HCT116 (cell line): ENCODE measurements around the gene HCFC2. TPM values are rescaled to one million over a fixed set of nuclear protein-coding genes. Genes with fewer than 3 reads are reported as not detected.

Experiments
- ATAC-seq: fragments of 200-7000 bp; cut with Tn5 transposase; 2 replicates; pipeline ENCODE4 v1.9.1; 2020; ENCODE audit warnings: mild to moderate bottlenecking, moderate library complexity
- BruUV-seq: library from RNA; stranded (reverse); fragments of 400-500 nt; replicated peaks from 2 replicates; lab custom pipeline; 2021; lab: Mats Ljungman, UMichigan
- CTCF ChIA-PET: fragments of 300-600 bp; sonication (Branson Sonifier 250); formaldehyde crosslinking; loops from one replicate; lab custom pipeline; 2021; ENCODE audit warnings: antibody characterized with exemption; lab: Charles Lee
- POLR2A ChIA-PET: fragments of 300-600, 350-600 bp; sonication (Branson Sonifier 250); formaldehyde crosslinking; loops from one replicate; lab custom pipeline; 2021; ENCODE audit warnings: antibody characterized with exemption; lab: Charles Lee
- RAD21 ChIA-PET, 2 experiments: fragments of 300-600 bp; sonication (Branson Sonifier 250); formaldehyde crosslinking; loops; one replicate each; lab custom pipeline; 2023; ENCODE audit warnings: low total read pairs in 2 of 2; ENCODE audit not compliant: uncharacterized antibody in 2 of 2, unreplicated experiment in 2 of 2, low non-redundant PET in 1 of 2; lab: Charles Lee
- DNase-seq: peaks from one replicate; pipeline ENCODE4 v3.0.0-alpha.2; 2010; ENCODE audit warnings: low read depth, low spot score
- H2AFZ ChIP-seq: fragments of 200-600 bp; shearing (Covaris generic), sonication (generic); 2 replicates; pipeline ENCODE4 v1.6.1; 2017; ENCODE audit warnings: low read depth, mixed run types, mixed read lengths, antibody characterized with exemption, low read length; ENCODE audit not compliant: poor library complexity, severe bottlenecking
- H3K27ac ChIP-seq: 2 replicates; pipeline ENCODE4 v1.5.1; 2012; ENCODE audit warnings: low read depth, low read length
- H3K27me3 ChIP-seq: fragments of 200-600 bp; sonication (generic); 2 replicates; pipeline ENCODE4 v1.6.1; 2016; ENCODE audit warnings: mixed run types, low read length, mixed read lengths; ENCODE audit not compliant: insufficient read depth
- H3K36me3 ChIP-seq, 2 experiments: fragments of 200-500 bp in 1 of 2; fragments of 200-600 bp in 1 of 2; sonication (Bioruptor generic) in 1 of 2; sonication (generic) in 1 of 2; 2 replicates each; pipeline versions ENCODE4 v1.5.1 to v1.6.1; 2014 to 2016; ENCODE audit warnings: low read length in 2 of 2, inconsistent platforms in 1 of 2, mixed read lengths in 1 of 2, mixed run types in 1 of 2; ENCODE audit not compliant: insufficient read depth in 2 of 2, control insufficient read depth in 1 of 2
- H3K4me1 ChIP-seq, 2 experiments: fragments of 200-600 bp in 1 of 2; sonication (generic) in 1 of 2; 2 replicates each; pipeline versions ENCODE4 v1.5.1 to v1.6.1; 2012 to 2017; ENCODE audit warnings: low read length in 2 of 2, inconsistent platforms in 1 of 2, mild to moderate bottlenecking in 1 of 2, mixed read lengths in 1 of 2, mixed run types in 1 of 2, moderate library complexity in 1 of 2; ENCODE audit not compliant: insufficient read depth in 2 of 2, control insufficient read depth in 1 of 2
- H3K4me2 ChIP-seq: fragments of 200-600 bp; sonication (generic); 2 replicates; pipeline ENCODE4 v1.6.1; 2017; ENCODE audit warnings: mixed run types, low read length, mixed read lengths
- H3K4me3 ChIP-seq, 2 experiments: fragments of 200-600 bp in 1 of 2; sonication (generic) in 1 of 2; replicated peaks in 1 of 2; 2 replicates each; pipeline ENCODE4 v1.5.1; 2011 to 2016; ENCODE audit warnings: low read length in 2 of 2, control low read depth in 1 of 2, low read depth in 1 of 2, mild to moderate bottlenecking in 1 of 2, mixed read lengths in 1 of 2, mixed run types in 1 of 2
- H3K79me2 ChIP-seq: fragments of 200-600 bp; sonication (generic); 2 replicates; pipeline ENCODE4 v1.6.1; 2017; ENCODE audit warnings: mild to moderate bottlenecking, mixed run types, low read length, moderate library complexity, mixed read lengths; ENCODE audit not compliant: insufficient read depth
- H3K9ac ChIP-seq: fragments of 200-600 bp; sonication (generic); 2 replicates; pipeline ENCODE4 v1.6.1; 2016; ENCODE audit warnings: low read length, mixed read lengths
- H3K9me2 ChIP-seq: fragments of 200-600 bp; sonication (generic), shearing (Covaris generic); 2 replicates; pipeline ENCODE4 v1.6.1; 2017; ENCODE audit warnings: mixed run types, mild to moderate bottlenecking, moderate library complexity; ENCODE audit not compliant: insufficient read depth
- H3K9me3 ChIP-seq, 2 experiments: fragments of 200-500 bp in 1 of 2; fragments of 200-600 bp in 1 of 2; sonication (Bioruptor generic) in 1 of 2; sonication (generic) in 1 of 2; 2 replicates each; pipeline ENCODE4 v1.6.1; 2014 to 2017; ENCODE audit warnings: low read length in 2 of 2, mixed read lengths in 2 of 2, inconsistent platforms in 1 of 2, low read depth in 1 of 2, mild to moderate bottlenecking in 1 of 2, mixed run types in 1 of 2, moderate library complexity in 1 of 2; ENCODE audit not compliant: control insufficient read depth in 1 of 2, insufficient read depth in 1 of 2
- H4K20me1 ChIP-seq: fragments of 200-600 bp; sonication (generic), shearing (Covaris generic); 2 replicates; pipeline ENCODE4 v1.6.1; 2017; ENCODE audit warnings: mixed run types, mild to moderate bottlenecking, moderate library complexity; ENCODE audit not compliant: insufficient read depth
- ATF3 ChIP-seq: IDR thresholded peaks from 2 replicates; pipeline ENCODE4 v1.6.1; 2012
- CEBPB ChIP-seq: IDR thresholded peaks from 2 replicates; pipeline ENCODE4 v1.6.1; 2012; ENCODE audit warnings: low read depth
- CTCF ChIP-seq, 3 experiments: fragments of 200-600 bp in 1 of 3; sonication (generic) in 1 of 3; IDR thresholded peaks in 2 of 3; conservative IDR thresholded peaks in 1 of 3; 2 replicates each; pipeline ENCODE4 v1.5.1; 2012 to 2017; ENCODE audit warnings: low read depth in 2 of 3, low read length in 2 of 3, antibody characterized with exemption in 1 of 3, borderline replicate concordance in 1 of 3, control low read depth in 1 of 3, mild to moderate bottlenecking in 1 of 3, mixed read lengths in 1 of 3, mixed run types in 1 of 3, moderate library complexity in 1 of 3; ENCODE audit not compliant: insufficient read depth in 1 of 3
- ELF1 ChIP-seq: IDR thresholded peaks from 2 replicates; pipeline ENCODE4 v1.6.1; 2012; ENCODE audit warnings: low read depth, borderline replicate concordance
- EZH2 ChIP-seq: fragments of 200-600 bp; sonication (generic); IDR thresholded peaks from 2 replicates; pipeline ENCODE4 v1.6.1; 2017; ENCODE audit warnings: antibody characterized with exemption, mixed run types
- POLR2AphosphoS5 ChIP-seq: IDR thresholded peaks from 2 replicates; pipeline ENCODE4 v1.6.1; 2011; ENCODE audit warnings: mild to moderate bottlenecking, low read depth, low read length, moderate library complexity
- RAD21 ChIP-seq: IDR thresholded peaks from 2 replicates; pipeline ENCODE4 v1.6.1; 2012; ENCODE audit warnings: low read depth, mild to moderate bottlenecking
- SIN3A ChIP-seq: IDR thresholded peaks from 2 replicates; pipeline ENCODE4 v1.6.1; 2012; ENCODE audit warnings: low read depth
- SP1 ChIP-seq: IDR thresholded peaks from 2 replicates; pipeline ENCODE4 v1.6.1; 2012; ENCODE audit warnings: low read depth
- YY1 ChIP-seq: IDR thresholded peaks from 2 replicates; pipeline ENCODE4 v1.6.1; 2011; ENCODE audit warnings: low read length, low read depth, moderate library complexity, mild to moderate bottlenecking; ENCODE audit not compliant: insufficient replicate concordance; ENCODE audit errors: extremely low read depth
- ZBTB33 ChIP-seq: IDR thresholded peaks from 2 replicates; pipeline ENCODE4 v1.6.1; 2011; ENCODE audit warnings: mild to moderate bottlenecking, low read length, moderate library complexity; ENCODE audit not compliant: insufficient replicate concordance; ENCODE audit errors: extremely low read depth
- intact Hi-C: fragments of 100-400 bp; cut with micrococcal nuclease; formaldehyde crosslinking; loops from 2 replicates; pipeline ENCODE4 v1.10.0; 2022
- total RNA-seq: library from RNA; stranded (reverse); gene quantifications from one replicate; pipeline ENCODE4 v1.2.1, GENCODE V29; 2021; ENCODE audit not compliant: unreplicated experiment
- TF ChIP-seq, protein P1 (sequence below): IDR thresholded peaks from 2 replicates; pipeline ENCODE4 v1.6.1; 2012
- TF ChIP-seq, protein P2 (sequence below): IDR thresholded peaks from 2 replicates; pipeline ENCODE4 v1.6.1; 2012; ENCODE audit warnings: low read depth

The HCFC2 gene
- total RNA-seq, 1 experiment from 2014 or later = 4.9 TPM

GRCh38 chr12:104022786-104023185, 41.5 kb upstream of the HCFC2 start (continued):
- TF ChIP-seq CTCF (IDR thresholded peaks at IDR 0.05 in 2 of 3, conservative IDR thresholded peaks at IDR 0.05 in 1 of 3; ENCODE audit: borderline replicate concordance in 1 of 3, insufficient read depth in 1 of 3, low read depth in 2 of 3, low read length in 2 of 3) = no peak
- TF ChIP-seq CEBPB = no peak
- TF ChIP-seq YY1 = no peak

GRCh38 chr12:104023710-104024109, 40.6 kb upstream of the HCFC2 start:
- no peak for DNase-seq
- no peaks in the 10 kb centered on the region for H3K79me2 ChIP-seq
- intact Hi-C loops = no loop called here
- H3K4me1 ChIP-seq = no peaks in the 10 kb centered on the region
- ChIA-PET POLR2A (no interaction called here), CTCF (no interaction called here), RAD21 (no interaction called here)
- no peak overlapping the region for H3K27ac ChIP-seq
- ATAC-seq = no peak
- H3K4me3 ChIP-seq = no peak overlapping the region
- BruUV-seq = no TSS peak
- H3K27me3 ChIP-seq = peaks cover 5% of the 10 kb centered on the region; the same call in 1 of the 2 replicates
- H3K4me2 ChIP-seq = no peak overlapping the region
- H3K9ac ChIP-seq = no peak overlapping the region
- H3K36me3 ChIP-seq = no peaks in the 10 kb centered on the region
- H4K20me1 ChIP-seq = no peaks in the 10 kb centered on the region
- H3K9me2 ChIP-seq = no peaks in the 10 kb centered on the region
- no peaks in the 10 kb centered on the region for H3K9me3 ChIP-seq
- H2AFZ ChIP-seq = no peak overlapping the region
- TF ChIP-seq, protein P1, sequence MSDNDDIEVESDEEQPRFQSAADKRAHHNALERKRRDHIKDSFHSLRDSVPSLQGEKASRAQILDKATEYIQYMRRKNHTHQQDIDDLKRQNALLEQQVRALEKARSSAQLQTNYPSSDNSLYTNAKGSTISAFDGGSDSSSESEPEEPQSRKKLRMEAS = no peak
- TF ChIP-seq, protein P2, sequence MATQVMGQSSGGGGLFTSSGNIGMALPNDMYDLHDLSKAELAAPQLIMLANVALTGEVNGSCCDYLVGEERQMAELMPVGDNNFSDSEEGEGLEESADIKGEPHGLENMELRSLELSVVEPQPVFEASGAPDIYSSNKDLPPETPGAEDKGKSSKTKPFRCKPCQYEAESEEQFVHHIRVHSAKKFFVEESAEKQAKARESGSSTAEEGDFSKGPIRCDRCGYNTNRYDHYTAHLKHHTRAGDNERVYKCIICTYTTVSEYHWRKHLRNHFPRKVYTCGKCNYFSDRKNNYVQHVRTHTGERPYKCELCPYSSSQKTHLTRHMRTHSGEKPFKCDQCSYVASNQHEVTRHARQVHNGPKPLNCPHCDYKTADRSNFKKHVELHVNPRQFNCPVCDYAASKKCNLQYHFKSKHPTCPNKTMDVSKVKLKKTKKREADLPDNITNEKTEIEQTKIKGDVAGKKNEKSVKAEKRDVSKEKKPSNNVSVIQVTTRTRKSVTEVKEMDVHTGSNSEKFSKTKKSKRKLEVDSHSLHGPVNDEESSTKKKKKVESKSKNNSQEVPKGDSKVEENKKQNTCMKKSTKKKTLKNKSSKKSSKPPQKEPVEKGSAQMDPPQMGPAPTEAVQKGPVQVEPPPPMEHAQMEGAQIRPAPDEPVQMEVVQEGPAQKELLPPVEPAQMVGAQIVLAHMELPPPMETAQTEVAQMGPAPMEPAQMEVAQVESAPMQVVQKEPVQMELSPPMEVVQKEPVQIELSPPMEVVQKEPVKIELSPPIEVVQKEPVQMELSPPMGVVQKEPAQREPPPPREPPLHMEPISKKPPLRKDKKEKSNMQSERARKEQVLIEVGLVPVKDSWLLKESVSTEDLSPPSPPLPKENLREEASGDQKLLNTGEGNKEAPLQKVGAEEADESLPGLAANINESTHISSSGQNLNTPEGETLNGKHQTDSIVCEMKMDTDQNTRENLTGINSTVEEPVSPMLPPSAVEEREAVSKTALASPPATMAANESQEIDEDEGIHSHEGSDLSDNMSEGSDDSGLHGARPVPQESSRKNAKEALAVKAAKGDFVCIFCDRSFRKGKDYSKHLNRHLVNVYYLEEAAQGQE = no peak
- TF ChIP-seq SP1 (no peak), EZH2 (no peak), ZBTB33 (no peak), ELF1 (no peak), CTCF (IDR thresholded peaks at IDR 0.05 in 2 of 3, conservative IDR thresholded peaks at IDR 0.05 in 1 of 3; ENCODE audit: borderline replicate concordance in 1 of 3, insufficient read depth in 1 of 3, low read depth in 2 of 3, low read length in 2 of 3) (no peak), POLR2AphosphoS5 (no peak), RAD21 (no peak), SIN3A (no peak), ATF3 (no peak), CEBPB (no peak)
